Neuron (in vitro differentiated cells): ENCODE measurements around the gene TRMT10A.
"Not testable (repeated sequence)": the region's sequence is repeated elsewhere in the genome, so short reads cannot be mapped to it uniquely, and the experiment has no call there.

Experiments used
- H2AFZ ChIP-seq: one replicate; pipeline ENCODE4 v1.6.1; 2013; ENCODE audit warnings: low read depth, mild to moderate bottlenecking, inconsistent platforms, low read length, moderate library complexity
- H3K27me3 ChIP-seq: one replicate; pipeline ENCODE4 v1.6.1; 2013; ENCODE audit warnings: low read length; ENCODE audit not compliant: insufficient read depth
- H3K36me3 ChIP-seq: one replicate; pipeline ENCODE4 v1.6.1; 2013; ENCODE audit warnings: low read length; ENCODE audit not compliant: insufficient read depth
- H3K4me1 ChIP-seq: one replicate; pipeline ENCODE4 v1.6.1; 2013; ENCODE audit warnings: low read length; ENCODE audit not compliant: insufficient read depth
- H3K4me3 ChIP-seq: 2 replicates; pipeline ENCODE4 v1.5.1; 2013; ENCODE audit warnings: mild to moderate bottlenecking, low read length, moderate library complexity
- H3K9me3 ChIP-seq: one replicate; pipeline ENCODE4 v1.6.1; 2013; ENCODE audit warnings: low read length

Gene TRMT10A

DNA sequence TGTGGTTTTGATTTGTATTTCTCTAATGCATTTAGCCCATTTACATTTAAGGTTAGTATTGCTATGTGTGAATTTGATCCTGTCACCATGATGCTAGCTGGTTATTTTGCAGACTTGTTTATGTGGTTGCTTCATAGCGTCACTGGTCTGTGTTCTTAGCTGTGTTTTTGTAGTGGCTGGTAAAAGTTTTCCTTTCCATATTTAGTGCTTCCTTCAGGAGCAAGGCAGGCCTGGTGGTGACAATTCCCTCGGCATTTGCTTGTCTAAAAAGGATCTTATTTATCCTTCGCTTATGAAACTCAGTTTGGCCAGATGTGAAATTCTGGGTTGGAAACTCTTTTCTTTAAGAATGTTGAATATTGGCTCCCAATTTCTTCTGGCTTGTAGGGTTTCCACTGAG, 29.1 kb downstream of the TRMT10A start:
- not testable (repeated sequence) for H3K9me3 ChIP-seq, H3K27me3 ChIP-seq, H3K36me3 ChIP-seq, H3K4me3 ChIP-seq, H3K4me1 ChIP-seq, H2AFZ ChIP-seq

DNA sequence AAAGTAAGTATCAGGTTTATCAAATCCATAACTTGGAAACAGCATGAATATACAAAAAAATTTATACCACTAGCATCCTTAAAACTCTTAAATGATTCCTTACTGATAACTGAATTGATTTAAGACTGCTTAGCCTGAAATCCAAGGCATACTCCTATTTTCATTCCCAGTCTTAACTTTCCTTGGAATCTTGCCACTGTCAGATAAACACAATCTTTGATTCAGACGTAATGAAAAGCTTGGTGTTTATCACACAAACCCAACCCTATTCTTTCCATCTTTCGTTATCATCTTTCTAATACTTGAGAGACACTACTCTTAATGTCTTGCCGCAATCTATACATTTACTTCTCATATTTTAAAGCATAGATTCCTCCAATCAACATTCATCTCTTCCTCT, 33.9 kb downstream of the TRMT10A start:
- no peak overlapping the region for H2AFZ ChIP-seq
- no peak overlapping the region for H3K4me3 ChIP-seq
- no peaks in the 10 kb centered on the region for H3K4me1 ChIP-seq
- no peaks in the 10 kb centered on the region for H3K36me3 ChIP-seq
- H3K9me3 ChIP-seq, result no peaks in the 10 kb centered on the region
- no peaks in the 10 kb centered on the region for H3K27me3 ChIP-seq

DNA sequence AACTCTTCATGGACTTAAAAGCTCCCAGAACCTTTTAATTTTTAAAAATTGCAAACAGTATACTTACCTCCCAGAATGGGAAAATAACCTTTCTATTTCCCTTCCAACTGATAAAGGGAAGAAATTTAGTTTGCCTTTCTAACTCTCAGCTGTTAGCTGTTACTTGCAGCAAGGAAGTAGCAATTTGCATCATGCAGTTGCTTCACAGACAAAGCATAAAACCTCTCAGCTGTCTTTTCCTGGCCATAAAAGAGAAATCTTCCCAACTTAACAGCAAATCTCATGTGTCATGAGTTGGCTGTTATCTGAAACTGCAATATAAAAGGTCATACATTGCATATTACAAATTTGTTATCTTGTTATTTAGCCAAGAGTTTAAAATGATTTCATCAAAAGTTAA, 34.6 kb downstream of the TRMT10A start:
- H3K4me1 ChIP-seq, result no peaks in the 10 kb centered on the region
- H2AFZ ChIP-seq, result no peak overlapping the region
- H3K27me3 ChIP-seq, result no peaks in the 10 kb centered on the region
- no peak overlapping the region for H3K4me3 ChIP-seq
- no peaks in the 10 kb centered on the region for H3K9me3 ChIP-seq
- no peaks in the 10 kb centered on the region for H3K36me3 ChIP-seq

DNA sequence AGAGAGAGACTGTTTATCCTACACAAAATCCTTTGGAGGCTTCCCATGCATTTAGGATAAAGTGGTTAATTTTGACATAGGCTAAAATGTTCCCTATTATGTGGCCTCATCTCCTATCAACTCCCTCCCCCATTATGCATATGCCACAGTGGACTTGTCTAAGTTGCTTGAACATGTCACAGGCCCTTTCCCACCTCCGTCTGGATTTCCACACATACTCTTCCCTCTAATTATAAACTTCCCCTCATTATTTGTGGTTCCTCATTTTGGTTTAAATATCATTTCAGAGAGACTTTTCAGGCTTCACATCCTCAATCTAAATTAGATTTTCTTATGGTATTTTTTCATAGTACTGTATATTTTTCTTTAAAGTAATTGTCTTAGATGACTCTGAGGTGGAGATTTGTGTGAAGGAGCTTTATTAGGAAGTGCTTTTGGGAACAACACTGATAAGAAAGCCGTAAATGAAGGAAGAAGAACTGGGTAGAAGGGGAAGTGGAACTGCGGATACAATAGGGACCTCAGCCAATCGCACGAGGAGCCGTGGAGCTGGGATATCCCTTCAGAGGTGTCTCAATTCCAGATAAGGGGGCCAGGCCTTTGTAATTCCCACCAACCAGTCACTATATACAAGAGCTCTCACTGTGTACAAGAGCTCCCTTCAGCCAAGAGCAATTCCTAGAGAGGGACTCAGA, 45.1 kb downstream of the TRMT10A start:
- Histone ChIP-seq H3K4me3 (no peak overlapping the region), H3K36me3 (no peaks in the 10 kb centered on the region), H2AFZ (no peak overlapping the region), H3K9me3 (no peaks in the 10 kb centered on the region), H3K27me3 (no peaks in the 10 kb centered on the region), H3K4me1 (no peaks in the 10 kb centered on the region)

DNA sequence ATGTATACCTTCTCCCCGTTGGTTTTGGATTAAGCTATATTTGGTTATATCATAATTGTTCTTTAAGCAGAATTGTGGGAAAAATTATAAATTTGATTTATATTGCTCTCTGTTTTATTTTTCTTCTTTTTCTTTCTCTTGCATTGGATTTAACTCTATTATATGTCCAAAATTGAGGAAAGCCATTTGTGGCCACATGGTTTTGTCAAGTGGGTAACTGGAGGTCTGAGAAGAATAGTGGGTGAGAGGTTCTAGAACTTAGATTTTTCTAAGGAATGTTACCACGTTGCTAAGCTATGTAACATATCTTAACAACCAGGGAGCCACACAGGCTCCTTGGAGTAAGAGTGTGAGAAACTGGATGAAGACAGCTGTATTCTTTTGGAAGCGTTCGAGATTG, 53.1 kb downstream of the TRMT10A start, which contains the start of gene C4orf17:
TSS of gene C4orf17 (plus strand) at position 301 of the 400 bp plus-strand sequence. CDS start 2,061 bp downstream, outside the sequence.
- H3K4me3 ChIP-seq, result no peak within 1 kb of the TSS
- no peaks in the 10 kb centered on the region for H3K4me1 ChIP-seq
- H2AFZ ChIP-seq, result no peak within 1 kb of the TSS
- no peaks in the 10 kb centered on the region for H3K36me3 ChIP-seq
- H3K9me3 ChIP-seq, result no peaks in the 10 kb centered on the region
- peaks cover 3% of the 10 kb centered on the region for H3K27me3 ChIP-seq

DNA sequence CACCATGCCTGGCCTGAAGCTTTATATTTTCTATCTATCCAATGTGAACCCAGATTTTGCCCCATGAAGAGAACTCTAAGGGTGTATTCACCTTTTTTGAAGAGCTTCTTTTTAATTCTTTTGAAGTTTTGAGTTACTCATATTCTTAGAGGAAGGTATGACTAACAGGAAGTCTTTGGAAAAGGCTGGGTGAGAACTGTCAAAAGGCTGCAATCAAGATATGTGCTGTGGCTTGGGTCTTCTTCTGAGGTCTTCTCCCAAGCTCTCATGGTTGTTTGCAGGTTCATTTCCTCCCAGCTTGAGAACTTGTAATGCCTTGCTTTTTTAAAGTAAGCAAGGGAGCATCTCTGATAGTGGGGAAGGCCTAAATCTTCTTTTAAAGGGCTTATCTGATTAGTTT, 56.1 kb downstream of the TRMT10A start:
- H2AFZ ChIP-seq, result no peak overlapping the region
- no peak overlapping the region for H3K4me3 ChIP-seq
- no peaks in the 10 kb centered on the region for H3K9me3 ChIP-seq
- H3K4me1 ChIP-seq, result no peaks in the 10 kb centered on the region
- H3K36me3 ChIP-seq, result no peaks in the 10 kb centered on the region
- H3K27me3 ChIP-seq, result no peaks in the 10 kb centered on the region

DNA sequence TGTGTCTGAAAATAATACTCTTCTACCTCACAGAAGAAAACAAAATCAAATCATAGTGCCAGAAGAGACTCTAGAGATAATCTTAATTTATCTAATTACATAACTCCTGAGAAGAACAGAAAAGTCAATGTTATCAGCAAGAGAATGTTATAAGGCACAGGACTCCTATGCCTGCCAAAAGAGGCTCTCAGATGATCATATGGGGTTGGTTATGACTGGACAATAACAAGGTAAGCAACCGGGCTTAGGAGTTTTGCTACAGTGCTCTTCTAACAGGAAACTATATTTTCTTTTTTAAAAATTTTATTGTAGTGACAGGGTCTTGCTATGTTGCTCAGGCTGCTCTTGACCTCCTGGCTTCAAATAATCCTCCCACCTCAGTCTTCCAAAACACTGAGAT, 56.5 kb downstream of the TRMT10A start:
- H3K4me1 ChIP-seq, result no peaks in the 10 kb centered on the region
- H3K4me3 ChIP-seq, result no peak overlapping the region
- no peak overlapping the region for H2AFZ ChIP-seq
- H3K27me3 ChIP-seq, result no peaks in the 10 kb centered on the region
- H3K9me3 ChIP-seq, result no peaks in the 10 kb centered on the region
- no peaks in the 10 kb centered on the region for H3K36me3 ChIP-seq

DNA sequence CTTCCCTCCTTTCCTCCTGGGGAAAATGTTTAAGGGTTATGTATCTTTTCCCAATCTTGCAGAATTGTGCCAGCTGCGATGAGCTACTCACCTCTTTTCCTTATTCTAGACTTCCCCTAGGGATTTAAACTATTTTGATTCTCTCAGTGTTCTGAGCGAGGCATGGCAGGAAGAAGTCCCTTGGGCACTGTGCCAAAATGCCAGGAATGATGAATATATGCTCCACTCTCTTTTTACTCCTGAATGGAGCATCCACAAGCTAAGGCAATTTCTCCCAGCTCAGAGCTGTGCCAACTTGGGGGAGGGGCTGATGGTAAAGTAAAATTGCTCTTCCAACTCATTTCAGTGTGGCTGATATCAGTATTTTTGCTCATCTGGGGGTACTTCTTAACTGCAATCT, 57.1 kb downstream of the TRMT10A start:
- no peaks in the 10 kb centered on the region for H3K36me3 ChIP-seq
- no peaks in the 10 kb centered on the region for H3K9me3 ChIP-seq
- H3K4me1 ChIP-seq, result no peaks in the 10 kb centered on the region
- H3K4me3 ChIP-seq, result no peak overlapping the region
- no peaks in the 10 kb centered on the region for H3K27me3 ChIP-seq
- H2AFZ ChIP-seq, result no peak overlapping the region

DNA sequence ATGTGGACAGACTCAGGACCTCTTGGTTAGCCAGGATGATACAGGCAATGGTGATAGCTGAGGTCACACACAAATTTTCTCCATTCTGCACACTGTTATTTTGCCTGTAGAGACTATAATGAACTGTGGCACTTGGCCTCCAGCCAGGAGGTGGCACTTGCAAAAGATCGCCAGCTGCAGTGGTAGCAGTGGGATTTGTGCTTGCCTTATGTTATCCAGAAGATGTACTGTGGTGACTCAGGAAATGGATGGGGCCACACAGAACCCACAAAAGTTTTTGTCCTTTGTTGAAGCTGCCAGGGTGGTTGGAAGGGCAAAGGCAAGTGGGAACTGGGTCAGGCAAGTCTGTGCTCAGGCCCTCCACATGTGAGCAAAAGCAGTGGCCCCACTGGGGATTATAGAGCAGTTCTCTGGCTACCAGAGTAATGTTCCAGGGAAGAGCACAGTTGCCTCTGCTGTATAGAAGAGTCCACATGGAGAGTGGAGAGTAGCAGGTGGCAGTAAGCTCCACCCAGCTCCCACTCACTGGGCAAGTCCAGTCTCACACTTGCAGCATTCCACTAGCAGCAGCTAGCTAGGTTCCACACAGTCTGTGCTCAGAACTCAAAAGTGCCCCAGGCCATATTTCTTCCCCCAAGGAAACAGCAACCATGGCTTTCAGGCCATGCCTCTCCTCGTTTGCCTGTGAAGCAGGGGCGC, 58.9 kb downstream of the TRMT10A start:
- Histone ChIP-seq H3K4me1 (no peaks in the 10 kb centered on the region), H3K4me3 (no peak overlapping the region), H3K27me3 (no peaks in the 10 kb centered on the region), H2AFZ (no peak overlapping the region), H3K36me3 (no peaks in the 10 kb centered on the region), H3K9me3 (no peaks in the 10 kb centered on the region)
